ENCODE results near the gene ELAC2. TPM values are rescaled to one million over a fixed set of nuclear protein-coding genes. Genes with fewer than 3 reads are reported as not detected.
A peak's percentile ranks its signal among the peaks of the same experiment; 100 is the strongest.

Gene ELAC2
- polyA plus RNA-seq, 3 donors: 24.2 to 39.6 (median 26.0) TPM

- Histone ChIP-seq H3K9ac (ENCODE audit: insufficient read depth, low read length, poor library complexity, severe bottlenecking) (no peak overlapping the region), H4K20me1 (ENCODE audit: insufficient read depth, low read length) (no peaks in the 10 kb centered on the region), H2AFZ (ENCODE audit: insufficient read depth, low read depth, low read length, poor library complexity, severe bottlenecking) (no peak overlapping the region), H3K79me2 (ENCODE audit: insufficient read depth, low read length) (no peaks in the 10 kb centered on the region), H3K9me3 (replicated peaks in 1 of 2; ENCODE audit: control insufficient read depth in 1 of 2, insufficient read depth in 1 of 2, low read length in 2 of 2) (no peaks in the 10 kb centered on the region), H3K27me3 (ENCODE audit: control insufficient read depth in 2 of 2, insufficient read depth in 2 of 2, low read length in 2 of 2) (no peaks in the 10 kb centered on the region), H3K4me1 (ENCODE audit: control insufficient read depth in 1 of 2, insufficient read depth in 2 of 2, low read length in 2 of 2) (peaks cover 0 to 4% of the 10 kb centered on the region in 2 donors), H3K4me2 (replicated peaks; ENCODE audit: extremely low read depth, low read length, poor library complexity, severe bottlenecking) (no peak overlapping the region), H3K36me3 (replicated peaks in 1 of 2; ENCODE audit: control insufficient read depth in 1 of 2, insufficient read depth in 2 of 2, low read length in 2 of 2) (no peaks in the 10 kb centered on the region), H3K27ac (ENCODE audit: low read depth in 1 of 2, low read length in 2 of 2) (no peak overlapping the region), H3K4me3 (replicated peaks in 1 of 3; ENCODE audit: low read depth in 2 of 3, low read length in 3 of 3) (no peak overlapping the region)
- no peaks in the 10 kb centered on the region for H3K36me3 Mint-ChIP-seq
- H3K9me3 Mint-ChIP-seq: peaks cover 0 to 4% (median 0%) of the 10 kb centered on the region in 7 donors
- no peak for TF ChIP-seq CTCF (IDR thresholded peaks at IDR 0.05)
- intact Hi-C loops (cut with micrococcal nuclease): no loop called here
- H3K27me3 Mint-ChIP-seq (ENCODE audit: low read depth in 3 of 3): peaks cover 0 to 8% (median 3%) of the 10 kb centered on the region in 3 donors
- no peak overlapping the region for H3K4me3 Mint-ChIP-seq
- H3K27ac Mint-ChIP-seq: peak overlapping the region in 2 of 7 donors; percentile 24 to 73
- peaks cover 16% of the 10 kb centered on the region for H3K4me1 Mint-ChIP-seq
- no peak for DNase-seq
These were observed 7.9 kb upstream of the ELAC2 start for GRCh38 chr17:13025687-13026086.

- H3K9me3 Mint-ChIP-seq: peaks cover 0 to 4% (median 0%) of the 10 kb centered on the region in 7 donors
- no peaks in the 10 kb centered on the region for H3K79me2 ChIP-seq (ENCODE audit: insufficient read depth, low read length)
- no peak overlapping the region for H3K4me3 Mint-ChIP-seq
- intact Hi-C loops (cut with micrococcal nuclease): no loop called here
- WGBS (ENCODE audit: insufficient coverage): 71% methylated on average over 5 of the region's 5 CpGs
- H2AFZ ChIP-seq (ENCODE audit: insufficient read depth, low read depth, low read length, poor library complexity, severe bottlenecking): no peak overlapping the region
- H3K4me1 ChIP-seq (ENCODE audit: control insufficient read depth in 1 of 2, insufficient read depth in 2 of 2, low read length in 2 of 2): peaks cover 0 to 4% of the 10 kb centered on the region in 2 donors
- no peak for TF ChIP-seq CTCF (IDR thresholded peaks at IDR 0.05)
- peak overlapping the region in 1 of 7 donors; percentile 14 for H3K27ac Mint-ChIP-seq
- no peak overlapping the region for H3K9ac ChIP-seq (ENCODE audit: insufficient read depth, low read length, poor library complexity, severe bottlenecking)
- H3K27me3 ChIP-seq (ENCODE audit: control insufficient read depth in 2 of 2, insufficient read depth in 2 of 2, low read length in 2 of 2): no peaks in the 10 kb centered on the region
- peaks cover 16% of the 10 kb centered on the region for H3K4me1 Mint-ChIP-seq
- no peak overlapping the region for H3K4me3 ChIP-seq (replicated peaks in 1 of 3; ENCODE audit: low read depth in 2 of 3, low read length in 3 of 3)
- H3K27ac ChIP-seq (ENCODE audit: low read depth in 1 of 2, low read length in 2 of 2): no peak overlapping the region
- H3K27me3 Mint-ChIP-seq (ENCODE audit: low read depth in 3 of 3): peaks cover 0 to 8% (median 3%) of the 10 kb centered on the region in 3 donors
- no peaks in the 10 kb centered on the region for H4K20me1 ChIP-seq (ENCODE audit: insufficient read depth, low read length)
- no peaks in the 10 kb centered on the region for H3K36me3 Mint-ChIP-seq
- no peak for DNase-seq
- no peak overlapping the region for H3K4me2 ChIP-seq (replicated peaks; ENCODE audit: extremely low read depth, low read length, poor library complexity, severe bottlenecking)
- H3K36me3 ChIP-seq (replicated peaks in 1 of 2; ENCODE audit: control insufficient read depth in 1 of 2, insufficient read depth in 2 of 2, low read length in 2 of 2): no peaks in the 10 kb centered on the region
- no peaks in the 10 kb centered on the region for H3K9me3 ChIP-seq (replicated peaks in 1 of 2; ENCODE audit: control insufficient read depth in 1 of 2, insufficient read depth in 1 of 2, low read length in 2 of 2)
These were observed 7.4 kb upstream of the ELAC2 start for GRCh38 chr17:13025258-13025627.

Data from CD14-positive monocyte (primary cell).